ENCODE measurements around the gene MRPL51. TPM values are rescaled to one million over a fixed set of nuclear protein-coding genes. Genes with fewer than 3 reads are reported as not detected.
A peak's percentile ranks its signal among the peaks of the same experiment; 100 is the strongest.

Gene MRPL51
- total RNA-seq, 3 donors from 2014 or later (not counting 1 experiment from before 2014, with no cell fraction given): 32.8 to 48.3 (median 45.4) TPM

DNA sequence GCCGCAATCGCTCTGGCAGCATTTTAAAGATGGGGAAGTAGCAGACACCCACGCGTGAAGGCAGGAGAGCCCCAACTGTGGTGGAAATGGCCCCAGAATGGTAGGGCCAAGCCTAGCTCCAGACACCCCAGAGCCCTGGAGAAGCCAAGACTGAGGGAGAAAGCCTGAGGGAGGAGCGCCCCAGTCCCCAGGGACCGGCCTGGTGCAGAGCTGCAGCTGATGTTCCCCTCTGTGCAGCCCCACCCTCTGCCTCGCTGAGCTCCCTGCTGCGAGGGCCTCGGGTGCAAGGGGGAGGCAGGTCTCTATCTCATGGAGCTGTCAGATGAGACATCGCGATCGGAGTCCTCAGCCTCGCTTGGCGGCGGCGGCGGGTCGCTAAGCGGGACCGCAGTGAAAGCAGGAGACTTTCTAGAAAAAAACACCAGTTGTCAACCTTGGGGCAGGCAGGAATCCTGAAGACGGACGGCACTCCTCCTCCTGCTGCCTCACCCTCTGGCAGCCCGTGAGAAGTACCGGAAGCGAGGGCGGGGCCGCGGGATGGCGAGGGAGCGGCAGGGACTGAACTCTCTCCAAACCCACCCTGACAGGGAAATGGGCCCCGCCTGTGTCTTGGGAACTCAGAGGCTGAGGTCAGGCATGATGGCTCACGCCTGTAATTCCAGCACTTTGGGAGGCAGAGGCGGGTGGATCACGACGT is 47.3 kb upstream of the MRPL51 start:
- Mint-ChIP-seq H3K9me3 (no peaks in the 10 kb centered on the region), H3K4me3 (peak overlapping the region; percentile 13), H3K27ac (peak overlapping the region; percentile 21 to 53), H3K27me3 (ENCODE audit: low read depth in 2 of 2) (no peaks in the 10 kb centered on the region), H3K4me1 (peaks cover 20 to 33% of the 10 kb centered on the region in 2 donors), H3K36me3 (no peaks in the 10 kb centered on the region)
- H3K27ac ChIP-seq (ENCODE audit: low read length): no peak overlapping the region
- intact Hi-C loops (cut with micrococcal nuclease): no loop called here
- H3K27me3 ChIP-seq (ENCODE audit: control insufficient read depth, insufficient read depth, low read length): no peaks in the 10 kb centered on the region
- no peak overlapping the region for H3K4me3 ChIP-seq (ENCODE audit: low read length)
- WGBS (ENCODE audit: insufficient coverage): 29% methylated on average over 35 of the region's 35 CpGs
- no peaks in the 10 kb centered on the region for H3K9me3 ChIP-seq (ENCODE audit: control insufficient read depth, insufficient read depth, low read length)
- H3K36me3 ChIP-seq (ENCODE audit: control insufficient read depth, insufficient read depth, low read length): peaks cover 52% of the 10 kb centered on the region
- TF ChIP-seq, protein P1, sequence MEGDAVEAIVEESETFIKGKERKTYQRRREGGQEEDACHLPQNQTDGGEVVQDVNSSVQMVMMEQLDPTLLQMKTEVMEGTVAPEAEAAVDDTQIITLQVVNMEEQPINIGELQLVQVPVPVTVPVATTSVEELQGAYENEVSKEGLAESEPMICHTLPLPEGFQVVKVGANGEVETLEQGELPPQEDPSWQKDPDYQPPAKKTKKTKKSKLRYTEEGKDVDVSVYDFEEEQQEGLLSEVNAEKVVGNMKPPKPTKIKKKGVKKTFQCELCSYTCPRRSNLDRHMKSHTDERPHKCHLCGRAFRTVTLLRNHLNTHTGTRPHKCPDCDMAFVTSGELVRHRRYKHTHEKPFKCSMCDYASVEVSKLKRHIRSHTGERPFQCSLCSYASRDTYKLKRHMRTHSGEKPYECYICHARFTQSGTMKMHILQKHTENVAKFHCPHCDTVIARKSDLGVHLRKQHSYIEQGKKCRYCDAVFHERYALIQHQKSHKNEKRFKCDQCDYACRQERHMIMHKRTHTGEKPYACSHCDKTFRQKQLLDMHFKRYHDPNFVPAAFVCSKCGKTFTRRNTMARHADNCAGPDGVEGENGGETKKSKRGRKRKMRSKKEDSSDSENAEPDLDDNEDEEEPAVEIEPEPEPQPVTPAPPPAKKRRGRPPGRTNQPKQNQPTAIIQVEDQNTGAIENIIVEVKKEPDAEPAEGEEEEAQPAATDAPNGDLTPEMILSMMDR (IDR thresholded peaks at IDR 0.05): no peak
- peak in 1 of 2 donors; percentile 60 for DNase-seq
- peaks cover 40% of the 10 kb centered on the region for H3K4me1 ChIP-seq (ENCODE audit: control insufficient read depth, insufficient read depth, low read length)
- ATAC-seq: no peak

DNA sequence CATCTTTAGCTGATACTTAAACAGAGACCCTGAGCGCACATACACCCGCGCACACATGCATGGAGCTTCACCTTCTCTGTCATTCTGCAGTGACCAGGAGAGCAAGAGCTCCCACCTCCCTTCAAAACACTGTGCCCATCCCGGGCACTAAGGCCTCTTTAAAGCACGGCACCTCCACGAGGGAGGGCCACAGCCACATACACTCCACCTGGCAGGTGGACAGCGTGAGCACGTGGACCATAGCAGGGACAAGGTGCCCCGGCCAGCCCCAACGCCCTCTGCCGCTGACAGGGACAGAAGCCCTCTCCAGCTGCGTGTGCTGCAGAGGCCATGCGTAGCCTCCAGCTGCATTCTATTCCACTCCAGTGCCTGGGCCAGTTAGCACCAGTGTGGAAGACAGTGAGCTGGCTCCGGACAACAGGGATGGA is 46.7 kb upstream of the MRPL51 start:
- Histone ChIP-seq H3K27ac (ENCODE audit: low read length) (no peak overlapping the region), H3K36me3 (ENCODE audit: control insufficient read depth, insufficient read depth, low read length) (peaks cover 51% of the 10 kb centered on the region), H3K4me1 (ENCODE audit: control insufficient read depth, insufficient read depth, low read length) (peaks cover 43% of the 10 kb centered on the region), H3K4me3 (ENCODE audit: low read length) (no peak overlapping the region), H3K9me3 (ENCODE audit: control insufficient read depth, insufficient read depth, low read length) (no peaks in the 10 kb centered on the region), H3K27me3 (ENCODE audit: control insufficient read depth, insufficient read depth, low read length) (no peaks in the 10 kb centered on the region)
- H3K4me3 Mint-ChIP-seq: no peak overlapping the region
- H3K36me3 Mint-ChIP-seq: no peaks in the 10 kb centered on the region
- H3K9me3 Mint-ChIP-seq: no peaks in the 10 kb centered on the region
- TF ChIP-seq, protein P1 (IDR thresholded peaks at IDR 0.05): no peak
- DNase-seq (no peak), ATAC-seq (no peak)
- H3K27ac Mint-ChIP-seq: peak overlapping the region; percentile 21 to 53
- H3K4me1 Mint-ChIP-seq: peaks cover 20 to 39% of the 10 kb centered on the region in 2 donors
- 87% methylated on average over 14 of the region's 14 CpGs for WGBS (ENCODE audit: insufficient coverage)
- H3K27me3 Mint-ChIP-seq (ENCODE audit: low read depth in 2 of 2): no peaks in the 10 kb centered on the region
- intact Hi-C loops (cut with micrococcal nuclease): loop anchor here (5.0 to 10.0 kb wide), 2 partner anchors 342 to 475 kb away; no protein-coding TSS in a partner anchor

DNA sequence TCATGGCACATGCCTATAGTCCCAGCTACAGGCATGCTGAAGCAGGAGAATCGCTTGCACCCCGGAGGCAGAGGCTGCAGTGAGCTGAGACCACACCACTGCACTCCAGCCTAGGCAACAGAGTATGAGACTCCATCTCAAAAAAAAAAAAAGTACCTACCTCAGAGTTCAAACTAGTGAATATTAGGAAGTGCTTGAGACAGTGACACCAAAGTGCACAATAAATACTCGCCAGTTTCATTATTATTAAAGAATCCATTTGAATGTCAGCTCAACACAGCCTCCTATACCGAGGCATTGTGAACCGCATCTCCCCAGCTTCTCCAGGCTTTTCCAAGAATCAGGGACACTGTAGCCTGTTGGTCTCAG is 46.2 kb upstream of the MRPL51 start:
- intact Hi-C loops (cut with micrococcal nuclease): loop anchor here (5.0 to 10.0 kb wide), 2 partner anchors 342 to 474 kb away; no protein-coding TSS in a partner anchor

More for the DNA sequence above, 46.2 kb upstream of the MRPL51 start:
- DNase-seq: no peak
- Mint-ChIP-seq H3K4me3 (no peak overlapping the region), H3K27ac (peak overlapping the region; percentile 21 to 53), H3K4me1 (peaks cover 21 to 41% of the 10 kb centered on the region in 2 donors), H3K27me3 (ENCODE audit: low read depth in 2 of 2) (no peaks in the 10 kb centered on the region), H3K9me3 (no peaks in the 10 kb centered on the region), H3K36me3 (no peaks in the 10 kb centered on the region)
- no peak overlapping the region for H3K27ac ChIP-seq (ENCODE audit: low read length)
- H3K27me3 ChIP-seq (ENCODE audit: control insufficient read depth, insufficient read depth, low read length): no peaks in the 10 kb centered on the region
- TF ChIP-seq, protein P1 (IDR thresholded peaks at IDR 0.05): no peak
- WGBS (ENCODE audit: insufficient coverage): 86% methylated on average over 5 of the region's 5 CpGs
- peaks cover 47% of the 10 kb centered on the region for H3K36me3 ChIP-seq (ENCODE audit: control insufficient read depth, insufficient read depth, low read length)
- no peaks in the 10 kb centered on the region for H3K9me3 ChIP-seq (ENCODE audit: control insufficient read depth, insufficient read depth, low read length)
- no peak overlapping the region for H3K4me3 ChIP-seq (ENCODE audit: low read length)
- no peak for ATAC-seq
- H3K4me1 ChIP-seq (ENCODE audit: control insufficient read depth, insufficient read depth, low read length): peaks cover 43% of the 10 kb centered on the region
